Right forelimb (tissue), 1 donor: ENCODE data around the gene GPR68.
"Not testable (repeated sequence)": the region's sequence is repeated elsewhere in the genome, so short reads cannot be mapped to it uniquely, and the experiment has no call there.

ENCODE experiments used
- DNase-seq: peaks from one replicate; pipeline ENCODE4 v3.0.0-alpha.2; 2018

GPR68 gene

GRCh38 chr14:91272341-91273272 lies 28.1 kb upstream of the GPR68 start:
- DNase-seq, result no peak

DNA sequence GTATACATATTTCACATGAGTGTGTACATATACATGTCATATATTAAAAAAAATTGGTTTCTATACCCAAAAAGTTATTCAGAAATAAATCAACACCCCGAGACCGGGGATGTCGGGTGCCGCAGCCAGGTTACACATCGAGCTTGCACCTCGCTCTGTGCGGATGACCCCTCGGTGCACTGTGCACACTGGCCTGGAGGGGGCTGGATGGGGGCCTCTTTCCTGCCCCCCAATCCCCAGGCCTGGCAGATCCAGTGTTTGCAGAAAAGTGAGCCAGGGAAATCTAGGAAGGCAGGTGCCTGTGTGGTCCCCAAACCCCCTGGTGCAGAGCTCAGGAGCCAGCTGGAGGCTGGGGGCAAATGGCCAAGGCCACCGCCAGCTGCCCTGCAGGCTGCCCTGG lies 27.1 kb upstream of the GPR68 start:
- no peak for DNase-seq

- DNase-seq, result no peak
Observed at GRCh38 chr14:91270619-91271018, 26.1 kb upstream of the GPR68 start.

DNA sequence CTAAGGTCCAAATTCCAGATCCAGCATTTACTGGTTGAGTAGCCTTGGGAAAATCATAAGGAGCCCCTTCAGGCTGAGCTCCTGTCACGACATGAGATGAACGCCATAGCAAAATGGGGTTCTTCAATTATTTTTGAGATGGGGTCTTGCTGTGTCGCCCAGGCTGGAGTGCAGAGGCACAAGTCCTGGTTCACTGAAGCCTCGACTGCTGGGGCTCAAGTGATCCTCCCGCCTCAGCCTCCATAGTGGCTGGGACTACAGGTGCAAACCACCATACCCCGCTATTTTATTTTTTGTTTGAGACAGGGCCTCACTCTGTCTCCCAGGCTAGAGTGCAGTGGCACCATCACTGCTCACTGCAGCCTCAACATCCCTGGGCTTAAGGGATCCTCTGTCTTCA lies 25.7 kb upstream of the GPR68 start:
- DNase-seq, result no peak

- DNase-seq, result no peak
Observed at GRCh38 chr14:91269076-91269991, 24.8 kb upstream of the GPR68 start.

DNA sequence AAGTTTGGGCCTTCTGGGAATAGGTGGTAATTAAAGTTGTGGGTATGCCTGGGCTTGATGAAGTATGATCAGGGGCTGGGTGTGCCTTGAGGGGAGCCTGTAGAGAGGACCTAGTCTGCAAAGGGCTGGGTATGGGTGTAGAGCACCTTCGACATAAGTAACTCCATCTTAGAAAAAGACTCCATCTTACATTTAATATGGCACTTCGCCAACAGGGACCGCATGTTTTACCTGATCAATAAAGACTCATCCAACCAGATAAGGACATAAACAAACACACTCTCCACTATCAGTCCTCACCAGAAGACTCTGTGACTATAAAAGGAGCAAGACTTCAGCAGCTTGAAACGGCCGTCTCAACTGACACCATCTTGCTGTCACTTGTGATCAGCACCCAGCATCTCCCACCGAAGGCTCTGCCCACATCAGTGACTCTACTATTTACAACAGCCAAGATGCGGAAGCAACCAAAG lies 23.5 kb upstream of the GPR68 start:
- DNase-seq, result no peak

GRCh38 chr14:91266276-91266675 lies 21.8 kb upstream of the GPR68 start:
- not testable (repeated sequence) for DNase-seq

DNA sequence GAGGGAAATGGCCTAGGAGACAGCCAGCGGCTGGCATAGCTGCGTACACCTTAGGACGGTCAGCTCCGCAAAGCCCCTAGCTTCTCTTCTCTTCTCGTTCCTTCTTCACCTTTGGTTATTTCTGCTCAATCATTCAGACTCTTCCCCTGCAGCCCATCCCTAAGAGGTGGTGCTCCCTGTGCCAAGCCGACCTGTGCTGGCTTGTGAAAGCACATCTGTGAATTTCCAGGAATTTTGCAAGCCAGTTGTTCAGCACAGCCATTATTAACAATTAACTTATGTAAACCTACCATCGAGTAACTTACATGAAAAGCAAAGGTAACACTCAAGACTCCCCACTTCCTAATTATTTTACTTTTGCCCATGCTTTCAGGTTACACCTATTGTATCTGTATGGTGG lies 20.9 kb upstream of the GPR68 start:
- DNase-seq, result no peak

GRCh38 chr14:91264151-91265150 lies 19.9 kb upstream of the GPR68 start:
- no peak for DNase-seq

GRCh38 chr14:91263329-91263728 lies 18.8 kb upstream of the GPR68 start:
- DNase-seq, result no peak

DNA sequence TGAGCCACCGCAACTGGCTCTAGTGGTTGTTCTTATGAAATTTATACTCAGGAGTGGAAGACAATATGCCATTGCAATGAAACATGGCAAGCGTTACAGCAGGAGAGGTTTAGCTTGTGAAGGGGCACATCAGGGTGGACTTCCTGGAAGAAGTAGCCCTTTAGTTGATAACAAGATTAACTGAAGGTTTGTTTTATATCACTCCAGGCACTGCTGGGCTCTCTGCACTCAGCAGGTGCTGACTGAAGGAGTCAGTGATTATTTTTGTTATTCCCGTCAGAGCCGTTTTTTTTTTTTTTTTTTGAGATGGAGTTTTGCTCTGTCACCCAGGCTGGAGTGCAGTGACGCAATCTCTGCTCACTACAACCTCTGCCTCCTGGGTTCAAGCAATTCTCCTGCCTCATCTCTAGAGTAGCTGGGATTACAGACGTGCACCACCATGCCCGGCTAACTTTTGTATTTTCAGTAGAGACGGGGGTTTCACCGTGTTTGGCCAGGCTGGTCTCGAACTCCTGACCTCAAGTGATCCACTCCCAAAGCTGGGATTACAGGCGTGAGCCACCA lies 17.6 kb upstream of the GPR68 start:
- DNase-seq, result no peak

DNA sequence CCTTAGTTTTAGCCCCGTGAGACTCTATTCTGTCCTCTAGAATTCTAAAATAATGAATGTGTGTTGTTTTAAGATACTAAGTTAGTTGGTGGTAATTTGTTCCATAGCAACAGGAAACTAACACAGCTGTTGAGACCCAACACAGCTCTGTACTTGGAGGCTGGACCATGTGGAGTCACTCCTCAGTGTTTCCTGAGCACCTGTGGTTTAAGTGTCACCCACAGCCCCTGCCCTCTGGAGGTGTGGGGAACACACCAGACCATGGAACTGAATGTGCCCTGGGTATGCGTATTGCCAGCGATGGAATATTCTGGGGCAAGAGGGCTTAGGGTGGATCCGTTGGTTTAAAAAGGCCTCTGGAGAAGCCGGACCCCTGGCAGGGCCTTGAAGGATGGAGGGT lies 16.6 kb upstream of the GPR68 start:
- no peak for DNase-seq

- DNase-seq, result no peak
Observed at GRCh38 chr14:91258876-91259275, 14.4 kb upstream of the GPR68 start.

DNA sequence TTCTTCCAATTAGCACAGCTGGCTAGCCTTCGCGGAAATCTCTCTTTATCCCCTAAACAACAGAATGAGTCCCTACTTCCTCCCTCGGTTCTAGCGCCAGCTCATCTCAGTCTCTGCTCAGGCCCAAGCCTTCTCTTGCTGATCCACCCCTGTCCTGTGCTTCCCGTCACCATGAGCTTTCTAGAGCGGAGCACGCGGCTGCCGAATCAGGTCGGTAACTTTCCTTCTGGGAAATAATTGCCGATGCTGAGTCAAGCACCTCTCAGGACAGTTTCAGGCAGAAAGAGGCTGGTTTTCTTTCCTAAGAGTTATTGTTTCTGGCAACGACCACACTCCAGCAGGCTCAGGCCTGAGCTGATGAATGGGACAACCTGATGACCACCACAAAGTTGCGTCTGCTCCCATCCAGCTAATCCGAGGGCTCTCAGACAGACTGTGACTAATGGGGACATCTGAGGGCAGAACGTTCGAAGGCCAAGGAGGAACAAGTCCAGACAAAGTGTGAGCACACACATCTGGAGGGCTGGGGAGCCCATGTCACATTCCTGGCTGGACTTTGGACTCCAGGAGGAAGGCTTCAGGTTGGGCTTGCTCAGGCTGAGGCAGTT lies 13.6 kb upstream of the GPR68 start:
- DNase-seq, result no peak

GRCh38 chr14:91257328-91258010 lies 13.0 kb upstream of the GPR68 start:
- DNase-seq, result no peak

- DNase-seq, result no peak
Observed at GRCh38 chr14:91256661-91257060, 12.2 kb upstream of the GPR68 start.

DNA sequence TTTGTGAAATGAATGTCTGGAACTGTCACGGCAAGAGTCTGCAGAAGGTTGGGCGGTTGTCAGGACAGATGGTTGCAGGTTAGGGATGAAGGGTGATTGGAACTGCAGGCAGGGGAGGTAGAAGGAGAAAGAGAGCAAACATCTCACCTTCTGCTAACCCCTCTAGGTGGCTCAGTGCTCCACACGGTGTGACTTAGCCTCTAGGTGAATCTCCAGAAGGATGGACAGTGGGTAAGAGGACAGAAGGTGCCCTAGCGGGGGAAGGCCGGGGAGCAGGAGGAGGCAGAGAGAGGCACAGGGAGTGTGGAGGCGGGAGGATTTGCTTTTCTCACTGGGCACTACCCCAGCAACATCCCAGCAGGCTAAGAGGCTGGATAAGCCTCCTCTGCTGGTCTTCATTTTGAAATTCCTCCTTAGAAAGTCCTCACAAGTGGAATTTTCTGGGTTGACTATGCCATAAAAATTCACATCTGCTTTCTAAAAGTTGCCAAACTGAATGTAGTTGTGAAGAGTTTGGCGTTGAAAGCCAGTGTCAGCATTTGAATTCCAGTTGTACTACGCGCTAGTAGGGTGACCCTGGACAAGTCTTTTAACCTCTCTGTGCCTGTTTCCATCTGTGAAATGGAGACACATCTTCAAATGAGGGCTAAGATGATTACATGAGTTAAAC lies 10.7 kb upstream of the GPR68 start:
- DNase-seq, result no peak

GRCh38 chr14:91254461-91254860 lies 10.0 kb upstream of the GPR68 start:
- DNase-seq, result no peak

DNA sequence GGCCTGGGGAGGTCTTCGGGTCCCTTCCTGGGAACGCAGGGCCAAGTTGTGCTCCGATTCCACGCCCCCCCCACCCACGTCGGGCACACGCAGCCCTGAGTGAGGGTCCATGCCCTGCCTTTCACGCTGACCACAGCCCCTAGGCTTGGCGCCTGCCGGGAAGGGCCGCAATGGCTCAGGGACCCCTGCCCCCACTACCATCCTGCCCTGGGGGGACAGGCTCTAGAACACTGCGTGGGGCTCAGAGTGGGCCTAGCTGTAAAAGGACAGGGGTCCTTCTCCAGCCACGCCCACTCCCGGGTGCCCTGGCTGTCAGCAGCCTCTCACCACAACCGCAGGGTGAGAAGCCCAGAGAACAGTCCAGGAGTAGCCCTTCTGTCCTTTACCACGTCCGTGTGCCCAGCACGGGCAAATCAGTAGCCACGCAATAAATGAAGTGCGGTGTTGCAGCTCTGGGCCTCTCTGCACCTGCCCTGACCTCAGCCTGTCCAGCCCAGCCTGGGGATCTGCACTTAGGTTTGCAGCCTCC lies 9.4 kb upstream of the GPR68 start:
- DNase-seq, result no peak
